Heart right ventricle (tissue), 16 donors: ENCODE measurements around the gene TNFAIP6. TPM values are rescaled to one million over a fixed set of nuclear protein-coding genes. Genes with fewer than 3 reads are reported as not detected.
"Not testable (repeated sequence)": the region's sequence is repeated elsewhere in the genome, so short reads cannot be mapped to it uniquely, and the experiment has no call there.

ENCODE experiments used
- ATAC-seq, 8 donors: fragments of 200-7000 bp; cut with Tn5 transposase; one replicate each; pipeline ENCODE4 v1.9.1; 2020; ENCODE audit warnings: mild to moderate bottlenecking in 8 of 8, moderate library complexity in 8 of 8, moderate number of reproducible peaks in 1 of 8
- DNase-seq, 2 donors: peaks; one replicate each; pipeline ENCODE4 v3.0.0-alpha.2; 2020
- H3K27ac ChIP-seq, 10 donors: fragments of 200-600 bp; sonication (generic) in 2 of 10; one replicate each; pipeline versions ENCODE4 v1.5.0 to v1.8.0; 2020 to 2022; ENCODE audit warnings: mild to moderate bottlenecking in 3 of 10
- H3K27me3 ChIP-seq, 7 donors: fragments of 200-600 bp; one replicate each; pipeline ENCODE4 v1.8.0; 2021 to 2022; ENCODE audit warnings: mild to moderate bottlenecking in 2 of 7
- H3K36me3 ChIP-seq, 9 donors: fragments of 200-600 bp; sonication (generic) in 1 of 9; one replicate each; pipeline versions ENCODE4 v1.5.0 to v1.8.0; 2020 to 2022; ENCODE audit warnings: mild to moderate bottlenecking in 2 of 9
- H3K4me1 ChIP-seq, 9 donors: fragments of 200-600 bp; sonication (generic) in 1 of 9; one replicate each; pipeline versions ENCODE4 v1.5.0 to v1.8.0; 2020 to 2022; ENCODE audit warnings: mild to moderate bottlenecking in 4 of 9
- H3K4me3 ChIP-seq, 10 donors: fragments of 200-600 bp; sonication (generic) in 2 of 10; one replicate each; pipeline versions ENCODE4 v1.5.0 to v1.8.0; 2020 to 2022; ENCODE audit warnings: mild to moderate bottlenecking in 7 of 10, moderate library complexity in 2 of 10
- H3K9me3 ChIP-seq, 11 donors: fragments of 200-600 bp in 10 of 11; sonication (generic) in 2 of 11; one replicate each; pipeline versions ENCODE4 v1.5.0 to v1.8.0; 2013 to 2022; ENCODE audit warnings: mild to moderate bottlenecking in 2 of 11, control low read depth in 1 of 11, moderate library complexity in 1 of 11
- CTCF ChIP-seq, 9 donors: fragments of 200-600 bp; sonication (generic) in 2 of 9; IDR thresholded peaks; one replicate each; pipeline versions ENCODE4 v1.5.0 to v1.8.0; 2021 to 2022; ENCODE audit warnings: antibody characterized with exemption in 9 of 9, mild to moderate bottlenecking in 5 of 9, moderate library complexity in 1 of 9
- WGBS, 2 donors: extraction: QIAGEN DNeasy Blood & Tissue Kit; methylation state at CpG; one replicate each; pipeline ENCODE4 v1.1.7; 2013; ENCODE audit warnings: inconsistent platforms in 1 of 2; 5-methylcytosine and 5-hydroxymethylcytosine counted together
- intact Hi-C, 10 donors: fragments of 100-400 bp; cut with DNase I; formaldehyde crosslinking; loops; one replicate each; pipeline versions ENCODE4 v1.11.1 to v1.14.2; 2022
- polyA plus RNA-seq, 2 donors: library from polyadenylated mRNA; stranded (reverse); fragments of 200-250 nt; gene quantifications; one replicate each; pipeline ENCODE4 v1.2.3, GENCODE V29; 2013
- total RNA-seq, 10 donors: library from RNA; stranded (reverse); fragmentation: NEBNext Ultra II Directional in 3 of 10; extraction: Animal tissue kit (Norgen Biotek cat#: 25700) in 3 of 10; gene quantifications; one replicate each; pipeline versions ENCODE4 v1.2.1 to v1.2.4, GENCODE V29; 2021 to 2023
- donor health status: Arrhythmogenic right ventricular cardiomyopathy.
- donor health status: ischemic (EF 13 %, LVEDD 7.1; RV severe dilation, severe dysfunction).
- donor health status: healthy with polysubstance abuse.
- donor health status: DM: no; HTN: yes; CAD: no.
- donor health status: DM: no; HTN: no; CAD: no.
- donor health status: ischemic (EF 25% LVEDD 6.9; RV normal size, moderate dysfunction).
- donor health status: ischemic (EF 25% LVEDD 5.7; RV mildly dilated, moderate dysfunction).
- donor health status: healthy.
- donor health status: DM: yes; HTN: yes; CAD: no.
- donor health status: Ischemic cardiomyopathy.
- donor health status: ischemic (EF 35%, LVEDD 5.7; RV mildly dilated, moderate dysfunction).
- donor health status: nonischemic (EF 11% LVEDD 7.7; RV severe dilation, severe dysfunction).
- donor health status: DM: yes; HTN: yes; CAD: no.
- donor health status: PGD.
- donor health status: ischemic (EF 29% LVEDD 5.4; RV normal size, mild dysfunction).
- donor health status: nonischemic (EF 23%, LVEDD 6.1; RV moderate dilation, normal function).

Gene TNFAIP6
- total and polyA plus RNA-seq, 12 donors = 0.98 to 6.6 (median 2.4) TPM

GRCh38 chr2:151410485-151410834 lies 53.1 kb downstream of the TNFAIP6 start:
- H3K36me3 ChIP-seq = peaks cover 0 to 43% (median 0%) of the 10 kb centered on the region in 9 donors
- H3K27ac ChIP-seq = peak overlapping the region; percentile 81 to 99 (median 90)
- DNase-seq = no peak
- WGBS, 2 donors = 0 to 1% methylated on average over 21 of the region's 21 CpGs
- no peaks in the 10 kb centered on the region for H3K27me3 ChIP-seq
- H3K4me3 ChIP-seq = peak overlapping the region; percentile 83 to 100 (median 94)
- ATAC-seq = peak in 6 of 8 donors; percentile 2 to 33 (median 11)
- no peaks in the 10 kb centered on the region for H3K9me3 ChIP-seq
- H3K4me1 ChIP-seq = peaks cover 0 to 22% (median 12%) of the 10 kb centered on the region in 9 donors
- TF ChIP-seq CTCF (IDR thresholded peaks at IDR 0.05) = no peak
- intact Hi-C loops = loop anchor here in 8 of 10 donors (5.0 to 10.0 kb wide), 4 partner anchors 123 to 1823 kb away; partner anchors contain the start of genes NMI (in 4 of the 8), RBM43 (in 4 of the 8) and MMADHC (in 1 of the 8)

GRCh38 chr2:151417650-151418049 lies 60.3 kb downstream of the TNFAIP6 start:
- WGBS, 2 donors = 92 to 97% methylated on average over 3 of the region's 3 CpGs
- DNase-seq = no peak
- Histone ChIP-seq H3K27ac (no peak overlapping the region), H3K9me3 (no peaks in the 10 kb centered on the region), H3K36me3 (peaks cover 0 to 100% (median 32%) of the 10 kb centered on the region in 9 donors), H3K27me3 (no peaks in the 10 kb centered on the region), H3K4me1 (peaks cover 0 to 6% (median 0%) of the 10 kb centered on the region in 9 donors), H3K4me3 (no peak overlapping the region)
- TF ChIP-seq CTCF (IDR thresholded peaks at IDR 0.05) = no peak
- no peak for ATAC-seq
- intact Hi-C loops = loop anchor here in 7 of 10 donors (10.0 kb wide), 2 partner anchors 133 to 153 kb away; partner anchors contain the start of genes RBM43 (in 4 of the 7) and NMI (in 3 of the 7)

- WGBS, 2 donors = 96 to 99% methylated on average over 12 of the region's 12 CpGs
- H3K27me3 ChIP-seq, H3K4me3 ChIP-seq, H3K9me3 ChIP-seq, intact Hi-C loops, DNase-seq, H3K27ac ChIP-seq, ATAC-seq: not testable (repeated sequence)
- Histone ChIP-seq H3K36me3 (peaks cover 0 to 100% (median 43%) of the 10 kb centered on the region in 9 donors), H3K4me1 (peaks cover 0 to 15% (median 0%) of the 10 kb centered on the region in 9 donors)
Measured at GRCh38 chr2:151421681-151422080, 64.3 kb downstream of the TNFAIP6 start.

- H3K9me3 ChIP-seq = no peaks in the 10 kb centered on the region
Measured at GRCh38 chr2:151422917-151423439, 65.6 kb downstream of the TNFAIP6 start.

More at GRCh38 chr2:151422917-151423439, 65.6 kb downstream of the TNFAIP6 start:
- Histone ChIP-seq H3K36me3 (peaks cover 0 to 100% (median 36%) of the 10 kb centered on the region in 9 donors), H3K4me1 (peaks cover 0 to 15% (median 0%) of the 10 kb centered on the region in 9 donors), H3K27me3 (no peaks in the 10 kb centered on the region), H3K27ac (no peak overlapping the region), H3K4me3 (no peak overlapping the region)
- 80 to 84% methylated on average over 3 of the region's 3 CpGs for WGBS, 2 donors
- intact Hi-C loops = no loop called here
- DNase-seq = no peak
- ATAC-seq = no peak
- TF ChIP-seq CTCF (IDR thresholded peaks at IDR 0.05) = no peak
